HG02763 (cell line): Measurements from ENCODE around the gene ZNF799.
"Not testable (repeated sequence)": the region's sequence is repeated elsewhere in the genome, so short reads cannot be mapped to it uniquely, and the experiment has no call there.

ENCODE experiments used
- ATAC-seq: cut with Tn5 transposase; IDR thresholded peaks from one replicate; pipeline ENCODE4 v1.9.1; 2021; ENCODE audit warnings: mild to moderate bottlenecking, moderate library complexity; ENCODE audit not compliant: unreplicated experiment

ZNF799 gene

DNA sequence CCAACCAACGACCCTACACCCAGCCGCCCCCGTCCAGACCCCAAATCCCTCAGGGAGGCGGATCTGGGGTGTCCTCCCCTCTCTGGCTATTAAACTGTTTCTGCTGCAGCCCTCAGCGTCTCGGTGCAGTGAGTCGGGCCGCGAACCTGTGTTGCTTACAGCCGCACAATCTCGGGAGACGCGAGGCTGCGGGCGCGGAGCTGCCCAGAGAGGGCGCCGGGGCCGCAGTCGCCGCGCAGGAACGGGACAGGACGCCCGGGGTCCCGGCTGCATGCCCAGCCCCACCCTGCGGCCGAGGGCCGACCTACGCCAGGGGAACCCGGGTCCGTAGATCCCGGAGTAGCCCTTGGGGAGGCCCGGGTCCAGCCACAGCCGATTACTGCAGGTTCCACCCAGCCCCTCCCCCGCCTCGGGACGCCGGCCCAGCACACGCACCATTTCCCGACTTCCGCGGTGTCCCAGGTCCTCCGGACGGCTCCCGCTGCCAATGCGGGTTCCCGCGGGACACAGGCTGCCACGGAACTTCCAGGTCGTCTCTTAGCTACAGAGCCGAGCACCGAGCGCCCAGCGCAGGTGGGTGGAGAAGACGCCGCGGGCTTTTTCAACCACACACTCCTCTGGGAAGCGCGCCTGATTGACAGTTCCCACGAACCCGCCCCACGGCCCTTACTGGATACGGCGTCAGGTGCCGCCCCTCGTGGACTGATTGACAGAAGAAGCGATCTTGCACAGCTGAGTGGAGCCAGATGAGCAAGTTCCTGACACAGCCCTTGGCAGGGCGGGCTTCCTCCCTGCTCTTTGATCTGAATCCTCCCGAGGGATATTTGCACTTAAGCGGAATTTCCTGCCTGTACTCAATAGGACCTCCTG is at the start of gene ZNF799:
ZNF799 (minus strand) TSS at position 639 of the 870 bp plus-strand sequence; CDS start at position 438, 201 bp downstream.
- ATAC-seq = peak; percentile 89

DNA sequence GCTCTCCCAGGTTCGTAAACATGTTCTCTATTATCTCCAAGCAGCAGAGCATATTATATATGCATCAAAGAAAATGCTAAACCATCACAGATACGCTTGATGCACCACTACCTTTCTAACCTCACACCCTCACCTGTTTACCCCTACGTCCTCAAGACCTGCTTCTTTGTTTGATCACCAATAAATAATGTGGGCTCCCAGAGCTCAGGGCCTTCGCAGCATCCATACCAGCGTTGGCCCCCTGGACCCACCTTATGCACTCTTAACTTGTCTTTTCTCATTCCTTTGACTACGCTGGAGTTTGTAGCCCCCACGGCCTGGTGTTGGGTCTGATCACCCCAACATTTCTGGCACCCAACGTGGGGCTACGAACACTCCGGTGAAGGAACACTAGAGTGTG is 49.8 kb upstream of the ZNF799 start:
- ATAC-seq = no peak

DNA sequence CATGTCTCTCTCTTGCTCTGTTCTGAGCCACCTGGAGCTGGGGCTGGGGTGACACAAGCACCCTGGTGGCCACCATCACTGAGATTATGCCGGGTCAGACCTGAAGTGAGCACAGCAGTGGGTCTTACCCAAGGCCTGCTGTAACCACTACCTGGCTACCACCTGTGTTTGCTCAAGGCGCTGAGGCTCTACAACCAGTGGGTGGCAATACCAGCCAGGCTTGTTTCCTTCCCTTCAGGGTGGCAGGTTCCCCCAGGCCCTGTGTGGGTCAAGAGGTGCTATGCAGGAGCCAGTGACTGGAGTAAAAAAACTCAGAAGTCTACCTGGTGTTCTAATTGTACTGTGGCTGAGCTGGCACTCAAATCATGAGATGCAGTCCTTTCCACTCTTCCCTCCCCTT is 47.7 kb upstream of the ZNF799 start:
- ATAC-seq = no peak

DNA sequence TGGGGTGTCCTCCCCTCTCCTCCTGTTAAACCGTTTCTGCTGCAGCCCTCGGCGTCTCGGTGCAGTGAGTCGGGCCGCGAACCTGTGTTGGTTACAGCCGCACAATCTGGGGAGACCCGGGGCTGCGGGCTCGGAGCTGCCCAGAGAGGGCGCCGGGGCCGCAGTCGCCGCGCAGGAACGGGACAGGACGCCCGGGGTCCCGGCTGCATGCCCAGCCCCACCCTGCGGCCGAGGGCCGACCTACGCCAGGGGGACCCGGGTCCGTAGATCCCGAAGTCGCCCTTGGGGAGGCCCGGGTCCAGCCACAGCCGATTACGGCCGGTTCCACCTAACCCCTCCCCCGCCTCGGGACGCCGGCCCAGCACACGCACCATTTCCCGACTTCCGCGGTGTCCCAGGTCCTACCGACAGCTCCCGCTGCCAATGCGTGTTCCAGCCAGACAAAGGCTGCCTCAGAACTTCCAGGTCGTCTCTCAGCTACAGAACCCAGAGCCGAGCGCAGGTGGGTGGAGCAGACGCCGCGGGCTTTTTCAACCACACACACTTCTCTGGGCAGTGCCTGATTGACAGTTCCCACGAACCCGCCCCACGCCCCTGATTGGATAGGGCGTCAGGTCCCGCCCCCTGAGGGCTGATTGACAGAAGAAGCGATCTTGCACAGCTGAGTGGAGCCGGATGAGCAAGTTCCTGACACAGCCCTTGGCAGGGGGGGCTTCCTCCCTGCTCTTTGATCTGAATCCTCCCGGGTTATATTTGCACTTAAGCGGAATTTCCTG is 39.7 kb upstream of the ZNF799 start, which contains the start of gene ZNF443:
ZNF443 (minus strand) TSS at position 481 of the 776 bp plus-strand sequence; CDS start at position 374, 107 bp downstream.
- peak; percentile 89 for ATAC-seq

DNA sequence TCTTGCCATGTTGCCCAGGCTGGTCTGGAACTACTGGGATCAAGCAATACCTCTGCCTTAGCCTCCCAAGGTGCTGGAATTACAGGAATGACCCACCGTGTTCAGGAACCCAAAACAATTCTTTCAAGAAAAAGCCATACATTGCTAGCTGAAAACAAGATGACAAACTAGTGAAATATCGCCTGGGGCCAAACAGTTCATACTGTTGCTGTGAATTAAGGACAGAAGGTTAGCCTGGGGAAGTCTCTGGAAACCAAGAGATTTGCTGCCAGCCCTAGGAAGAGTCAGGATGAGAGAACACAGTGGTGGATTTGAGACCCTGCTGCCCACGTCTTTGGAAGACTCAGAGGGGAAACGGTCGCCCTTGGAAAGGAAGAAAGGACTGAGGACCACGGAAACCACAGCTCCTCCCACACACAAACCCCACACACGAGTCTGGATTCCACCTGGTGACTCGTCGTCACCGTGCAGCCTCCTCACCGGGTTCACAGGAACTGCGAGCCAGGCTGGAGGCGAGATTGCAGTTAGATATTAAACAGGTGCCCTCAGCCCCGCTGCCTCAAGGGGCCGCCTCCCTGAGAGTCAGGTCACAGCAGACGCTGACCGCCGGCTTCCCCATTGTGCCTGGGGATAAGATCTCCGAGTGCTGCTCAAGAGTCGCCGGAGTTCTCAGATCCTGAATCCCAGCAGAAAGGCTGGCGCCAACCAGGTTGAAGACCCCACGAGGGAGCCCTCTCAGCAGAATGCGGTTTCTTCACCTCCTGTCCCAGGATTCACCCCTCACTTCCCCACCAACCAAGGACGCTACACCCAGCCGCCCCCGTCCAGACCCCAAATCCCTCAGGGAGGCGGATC is 38.8 kb upstream of the ZNF799 start:
- ATAC-seq = peak; percentile 26

DNA sequence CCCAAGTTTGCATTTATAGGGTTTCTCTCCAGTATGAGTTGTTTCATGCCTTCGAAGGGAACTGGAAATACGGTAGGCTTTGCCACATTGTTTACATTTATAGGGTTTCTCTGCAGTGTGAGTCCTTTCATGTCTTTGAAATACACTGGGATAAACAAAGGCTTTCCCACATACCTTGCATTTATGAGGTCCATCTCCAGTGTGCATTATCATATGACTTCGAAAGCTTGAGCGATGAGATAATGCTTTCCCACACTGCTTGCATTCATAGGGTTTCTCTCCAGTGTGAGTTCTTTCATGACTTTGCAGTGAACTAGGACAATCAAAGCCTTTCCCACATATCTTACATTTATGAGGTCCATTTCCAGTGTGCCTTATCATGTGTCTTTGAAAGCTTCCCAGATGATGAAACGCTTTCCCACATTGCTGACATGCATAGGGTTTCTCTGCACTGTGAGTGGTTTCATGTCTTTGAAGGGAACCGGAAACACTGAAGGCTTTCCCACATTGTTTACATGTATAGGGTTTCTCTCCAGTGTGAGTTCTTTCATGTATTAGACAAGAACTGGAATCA is 29.7 kb upstream of the ZNF799 start:
- ATAC-seq = not testable (repeated sequence)

DNA sequence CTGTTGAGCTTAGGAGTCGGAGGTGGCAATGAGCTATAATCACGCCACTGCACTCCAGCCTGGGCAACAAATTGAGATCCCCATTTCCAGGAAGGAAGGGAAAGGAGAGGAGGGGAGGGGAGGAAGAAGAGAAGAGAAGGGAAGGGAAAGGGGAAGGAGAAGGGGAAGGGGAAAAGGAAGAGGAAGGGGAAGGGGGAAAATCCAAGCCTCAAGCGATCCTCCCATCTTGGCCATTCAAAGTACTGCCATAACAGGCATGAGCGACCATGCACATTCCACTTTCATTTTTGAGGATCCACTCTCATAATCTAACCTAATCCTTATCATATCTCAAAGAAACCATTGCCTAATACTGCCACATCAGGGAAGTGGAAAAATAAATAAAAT is 24.8 kb upstream of the ZNF799 start:
- ATAC-seq = no peak

- ATAC-seq = no peak
These were observed 24.3 kb upstream of the ZNF799 start for GRCh38 chr19:12425236-12425887.

GRCh38 chr19:12417273-12417672 is 16.2 kb upstream of the ZNF799 start:
- not testable (repeated sequence) for ATAC-seq

- ATAC-seq = no peak
These were observed 10.8 kb upstream of the ZNF799 start for GRCh38 chr19:12411893-12412292.

DNA sequence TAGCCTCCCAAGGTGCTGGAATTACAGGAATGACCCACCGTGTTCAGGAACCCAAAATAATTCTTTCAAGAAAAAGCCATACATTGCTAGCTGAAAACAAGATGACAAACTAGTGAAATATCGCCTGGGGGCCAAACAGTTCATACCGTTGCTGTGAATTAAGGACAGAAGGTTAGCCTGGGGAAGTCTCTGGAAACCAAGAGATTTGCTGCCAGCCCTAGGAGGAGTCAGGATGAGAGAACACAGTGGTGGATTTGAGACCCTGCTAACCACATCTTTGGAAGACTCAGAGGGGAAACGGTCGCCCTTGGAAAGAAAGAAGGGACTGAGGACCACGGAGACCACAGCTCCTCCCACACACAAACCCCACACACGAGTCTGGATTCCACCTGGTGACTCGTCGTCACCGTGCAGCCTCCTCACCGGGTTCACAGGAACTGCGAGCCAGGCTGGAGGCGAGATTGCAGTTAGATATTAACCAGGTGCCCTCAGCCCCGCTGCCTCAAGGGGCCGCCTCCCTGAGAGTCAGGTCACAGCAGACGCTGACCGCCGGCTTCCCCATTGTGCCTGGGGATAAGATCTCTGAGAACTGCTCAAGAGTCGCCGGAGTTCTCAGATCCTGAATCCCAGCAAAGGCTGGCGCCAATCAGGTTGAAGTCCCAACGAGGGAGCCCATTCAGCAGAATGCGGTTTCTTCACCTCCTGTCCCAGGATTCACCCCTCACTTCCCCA is 1.0 kb downstream of the ZNF799 start:
- ATAC-seq = peak; percentile 31

- ATAC-seq = not testable (repeated sequence)
These were observed 9.9 kb downstream of the ZNF799 start for GRCh38 chr19:12391148-12391547.

GRCh38 chr19:12386365-12386764 is 14.7 kb downstream of the ZNF799 start:
- not testable (repeated sequence) for ATAC-seq

- ATAC-seq = no peak
These were observed 20.7 kb downstream of the ZNF799 start for GRCh38 chr19:12380444-12380737.

DNA sequence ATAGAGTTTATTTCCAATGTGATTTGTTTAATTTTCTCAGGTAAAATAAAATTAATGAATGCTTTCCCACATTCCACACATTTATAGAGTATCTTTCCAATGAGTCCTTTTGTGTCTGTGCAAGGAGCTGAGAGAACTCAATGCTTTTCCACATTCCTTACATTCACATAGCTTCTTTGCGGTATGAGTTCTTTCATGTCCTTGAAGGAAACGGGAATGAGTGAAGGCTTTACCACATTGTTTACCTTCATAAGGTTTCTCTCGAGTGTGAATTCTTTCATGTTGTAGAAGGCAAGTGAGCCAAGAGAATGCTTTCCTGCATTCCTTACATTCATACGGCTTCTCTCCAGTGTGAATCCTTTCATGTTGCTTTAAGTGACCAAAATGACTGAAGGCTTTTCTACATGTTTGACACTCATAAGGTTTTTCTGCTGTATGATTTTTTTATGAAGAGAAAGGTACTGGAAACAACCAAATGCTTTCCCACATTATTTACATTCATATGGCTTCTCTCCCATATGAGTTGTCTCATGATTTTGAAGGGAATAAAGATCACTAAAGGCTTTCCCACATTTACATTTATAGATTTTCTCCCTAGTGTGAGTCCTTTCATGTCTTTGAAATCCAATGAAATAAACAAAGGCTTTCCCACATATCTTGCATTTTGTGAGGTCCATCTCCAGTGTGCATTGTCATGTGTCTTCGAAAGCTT is 21.2 kb downstream of the ZNF799 start:
- no peak for ATAC-seq

DNA sequence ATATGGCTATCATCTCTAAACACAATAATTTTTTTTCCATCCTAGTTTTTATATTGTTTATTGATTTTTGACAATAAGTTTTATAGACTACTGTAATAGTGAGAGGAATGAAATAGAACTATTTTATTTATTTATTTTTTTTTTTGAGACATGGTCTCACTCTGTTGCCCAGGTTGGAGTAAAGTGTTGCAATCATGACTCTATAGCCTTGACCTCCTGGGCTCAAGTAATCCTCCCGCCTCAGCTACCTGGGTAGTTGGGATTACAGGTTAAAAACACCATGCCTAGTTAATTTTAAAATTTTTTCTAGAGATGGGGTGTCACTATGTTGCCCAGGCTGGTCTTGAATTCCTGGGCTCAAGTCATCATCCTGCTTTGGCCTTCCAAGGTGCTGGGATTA is 27.0 kb downstream of the ZNF799 start:
- ATAC-seq = no peak

GRCh38 chr19:12365236-12366162 is 35.6 kb downstream of the ZNF799 start, which contains the start of gene ZNF442:
TSS of gene ZNF442 (minus strand) at chr19:12365683. CDS start at chr19:12363631, 2,052 bp downstream.
- peak; percentile 93 for ATAC-seq
